Neuronal stem cell (in vitro differentiated cells): ENCODE data around the gene POU3F3.

Experiments
- DNase-seq: peaks from one replicate; pipeline ENCODE4 v3.0.0-alpha.2; 2013; ENCODE audit warnings: low spot score
- H2AFZ ChIP-seq: one replicate; pipeline ENCODE4 v1.6.1; 2013; ENCODE audit warnings: mild to moderate bottlenecking, low read length, inconsistent platforms
- H2AK5ac ChIP-seq: 2 replicates; pipeline ENCODE4 v1.6.1; 2013; ENCODE audit warnings: low read depth, mild to moderate bottlenecking, inconsistent platforms, low read length, moderate library complexity, mixed read lengths
- H2BK120ac ChIP-seq: 2 replicates; pipeline ENCODE4 v1.6.1; 2013; ENCODE audit warnings: low read depth, mild to moderate bottlenecking, inconsistent platforms, low read length, moderate library complexity, mixed read lengths
- H2BK12ac ChIP-seq: one replicate; pipeline ENCODE4 v1.6.1; 2013; ENCODE audit warnings: low read length, inconsistent platforms
- H2BK15ac ChIP-seq: 2 replicates; pipeline ENCODE4 v1.6.1; 2013; ENCODE audit warnings: mild to moderate bottlenecking, low read length, inconsistent platforms, mixed read lengths
- H2BK5ac ChIP-seq: one replicate; pipeline ENCODE4 v1.6.1; 2013; ENCODE audit warnings: inconsistent platforms, mild to moderate bottlenecking, low read length, moderate library complexity
- H3K14ac ChIP-seq: one replicate; pipeline ENCODE4 v1.6.1; 2013; ENCODE audit warnings: low read length, inconsistent platforms
- H3K18ac ChIP-seq: 2 replicates; pipeline ENCODE4 v1.6.1; 2013; ENCODE audit warnings: low read length, inconsistent platforms
- H3K23ac ChIP-seq: 2 replicates; pipeline ENCODE4 v1.6.1; 2013; ENCODE audit warnings: low read depth, mild to moderate bottlenecking, mixed read lengths, low read length, inconsistent platforms; ENCODE audit not compliant: poor library complexity
- H3K27ac ChIP-seq: replicated peaks from 3 replicates; pipeline ENCODE4 v1.5.1; 2013; ENCODE audit warnings: low read length, inconsistent platforms
- H3K27me3 ChIP-seq, 3 experiments: 2 replicates each; pipeline ENCODE4 v1.6.1; 2013; ENCODE audit warnings: low read length in 3 of 3, mild to moderate bottlenecking in 2 of 3, inconsistent platforms in 1 of 3, low read depth in 1 of 3, mixed read lengths in 1 of 3, moderate library complexity in 1 of 3; ENCODE audit not compliant: control insufficient read depth in 3 of 3, insufficient read depth in 3 of 3
- H3K36me3 ChIP-seq, 2 donors: replicated peaks in 1 of 2; 2 replicates each; pipeline ENCODE4 v1.6.1; 2013; ENCODE audit warnings: low read length in 2 of 2; ENCODE audit not compliant: control insufficient read depth in 2 of 2, insufficient read depth in 2 of 2
- H3K4ac ChIP-seq: 2 replicates; pipeline ENCODE4 v1.6.1; 2013; ENCODE audit warnings: inconsistent platforms, mild to moderate bottlenecking, low read length, moderate library complexity
- H3K4me1 ChIP-seq, 2 donors: 1 replicate in 1 of 2; 2 replicates in 1 of 2; pipeline ENCODE4 v1.6.1; 2013; ENCODE audit warnings: low read length in 2 of 2, low read depth in 1 of 2; ENCODE audit not compliant: control insufficient read depth in 2 of 2, insufficient read depth in 1 of 2
- H3K4me2 ChIP-seq: one replicate; pipeline ENCODE4 v1.6.1; 2013; ENCODE audit warnings: mild to moderate bottlenecking, low read length, inconsistent platforms; ENCODE audit not compliant: insufficient read depth, poor library complexity, severe bottlenecking
- H3K4me3 ChIP-seq, 2 donors: 2 replicates each; pipeline ENCODE4 v1.5.1; 2013; ENCODE audit warnings: low read length in 2 of 2, mild to moderate bottlenecking in 2 of 2, inconsistent platforms in 1 of 2, moderate library complexity in 1 of 2
- H3K79me1 ChIP-seq: one replicate; pipeline ENCODE4 v1.6.1; 2013; ENCODE audit warnings: low read depth, mild to moderate bottlenecking, inconsistent platforms, low read length, moderate library complexity
- H3K9ac ChIP-seq: one replicate; pipeline ENCODE4 v1.6.1; 2013; ENCODE audit warnings: mild to moderate bottlenecking, low read depth, low read length, inconsistent platforms; ENCODE audit not compliant: poor library complexity
- H3K9me3 ChIP-seq, 2 donors: replicated peaks in 1 of 2; 2 replicates each; pipeline versions ENCODE3 to v1.6.1; 2013; ENCODE audit warnings: low read length in 2 of 2, mild to moderate bottlenecking in 2 of 2, inconsistent platforms in 1 of 2, low read depth in 1 of 2, mixed read lengths in 1 of 2, moderate library complexity in 1 of 2; ENCODE audit not compliant: control insufficient read depth in 2 of 2, insufficient read depth in 1 of 2
- H4K8ac ChIP-seq: one replicate; pipeline ENCODE4 v1.6.1; 2013; ENCODE audit warnings: low read depth, mild to moderate bottlenecking, inconsistent platforms, low read length, moderate library complexity
- H4K91ac ChIP-seq: one replicate; pipeline ENCODE4 v1.6.1; 2013; ENCODE audit warnings: low read length, low read depth, mild to moderate bottlenecking, inconsistent platforms; ENCODE audit not compliant: poor library complexity
- WGBS, 2 donors: extraction: QIAGEN DNeasy Blood & Tissue Kit; methylation state at CpG; one replicate each; pipeline ENCODE4 v1.1.7; 2013; ENCODE audit warnings: missing lambda C conversion rate in 2 of 2, mixed read lengths in 1 of 2; ENCODE audit not compliant: insufficient read length in 2 of 2, insufficient replicate concordance in 1 of 2; ENCODE audit errors: extremely low coverage in 2 of 2; 5-methylcytosine and 5-hydroxymethylcytosine counted together

Gene POU3F3

GRCh38 chr2:104816143-104816542, 37.8 kb upstream of the POU3F3 start:
- Histone ChIP-seq H3K79me1 (no peaks in the 10 kb centered on the region), H2BK120ac (no peak overlapping the region), H3K4ac (no peak overlapping the region), H3K27ac (no peak overlapping the region), H4K91ac (no peak overlapping the region), H3K27me3 (peaks cover 0 to 1% (median 0%) of the 10 kb centered on the region in 3 experiments), H2BK12ac (no peak overlapping the region), H2BK15ac (no peak overlapping the region), H4K8ac (no peak overlapping the region), H3K4me3 (no peak overlapping the region), H2AK5ac (no peak overlapping the region), H3K23ac (no peak overlapping the region), H2AFZ (no peak overlapping the region), H3K9ac (no peak overlapping the region), H3K36me3 (peaks cover 0 to 93% of the 10 kb centered on the region in 2 donors), H3K4me2 (no peak overlapping the region), H3K9me3 (peaks cover 0 to 15% of the 10 kb centered on the region in 2 donors), H3K14ac (no peak overlapping the region), H3K4me1 (peaks cover 5 to 10% of the 10 kb centered on the region in 2 donors), H2BK5ac (no peak overlapping the region), H3K18ac (no peak overlapping the region)
- WGBS, 2 donors, result no CpG with 5 or more reads among the region's 5 CpGs
- no peak for DNase-seq

DNA sequence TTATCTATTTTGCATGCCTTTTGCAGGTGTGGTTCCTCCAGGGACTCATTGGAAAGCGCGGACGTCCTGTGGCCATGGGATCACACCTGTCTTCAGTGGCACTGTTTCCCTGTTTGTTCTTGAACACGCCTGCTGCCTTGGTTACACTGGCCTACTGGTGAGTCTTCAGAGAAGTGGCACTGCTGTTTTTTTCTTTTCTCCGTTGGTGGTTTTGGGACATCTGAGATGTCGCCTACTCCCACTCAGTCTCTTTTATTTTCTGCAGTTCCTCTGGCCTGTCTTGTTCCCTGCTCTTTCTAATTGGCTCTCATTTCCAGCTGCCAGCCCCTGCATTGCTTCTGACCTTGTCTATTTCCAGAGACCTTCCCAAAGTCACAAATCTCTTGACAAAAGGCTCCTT, 35.7 kb upstream of the POU3F3 start:
- Histone ChIP-seq H2AK5ac (no peak overlapping the region), H3K27ac (no peak overlapping the region), H2AFZ (no peak overlapping the region), H3K4ac (no peak overlapping the region), H3K4me3 (no peak overlapping the region), H3K18ac (no peak overlapping the region), H4K91ac (no peak overlapping the region), H3K9me3 (peaks cover 0 to 3% of the 10 kb centered on the region in 2 donors), H3K14ac (peak overlapping the region; percentile 78), H2BK120ac (no peak overlapping the region), H3K9ac (no peak overlapping the region), H3K4me2 (no peak overlapping the region), H2BK12ac (no peak overlapping the region), H3K4me1 (peaks cover 4 to 5% of the 10 kb centered on the region in 2 donors), H3K27me3 (peaks cover 0 to 1% (median 0%) of the 10 kb centered on the region in 3 experiments), H3K23ac (no peak overlapping the region), H3K79me1 (no peaks in the 10 kb centered on the region), H4K8ac (no peak overlapping the region), H2BK5ac (no peak overlapping the region), H2BK15ac (no peak overlapping the region), H3K36me3 (peaks cover 0 to 93% of the 10 kb centered on the region in 2 donors)
- WGBS, 2 donors, result no CpG with 5 or more reads among the region's 6 CpGs
- no peak for DNase-seq

- Histone ChIP-seq H3K23ac (no peak overlapping the region), H2BK12ac (no peak overlapping the region), H3K4ac (no peak overlapping the region), H3K4me1 (peaks cover 4 to 5% of the 10 kb centered on the region in 2 donors), H3K79me1 (no peaks in the 10 kb centered on the region), H3K4me3 (no peak overlapping the region), H3K18ac (no peak overlapping the region), H3K9me3 (peaks cover 2 to 8% of the 10 kb centered on the region in 2 donors), H3K27ac (no peak overlapping the region), H4K91ac (no peak overlapping the region), H2BK120ac (no peak overlapping the region), H3K36me3 (peaks cover 0 to 97% of the 10 kb centered on the region in 2 donors), H2BK5ac (no peak overlapping the region), H4K8ac (no peak overlapping the region), H3K14ac (no peak overlapping the region), H2AFZ (no peak overlapping the region), H3K4me2 (no peak overlapping the region), H2AK5ac (no peak overlapping the region), H3K27me3 (peaks cover 0 to 3% (median 0%) of the 10 kb centered on the region in 3 experiments), H2BK15ac (no peak overlapping the region), H3K9ac (no peak overlapping the region)
- no peak for DNase-seq
- WGBS, 2 donors, result no CpG with 5 or more reads among the region's 3 CpGs
These were observed 33.8 kb upstream of the POU3F3 start for GRCh38 chr2:104820126-104820525.

- H2BK12ac ChIP-seq, result no peak overlapping the region
- no peaks in the 10 kb centered on the region for H3K79me1 ChIP-seq
- WGBS, 2 donors, result no CpG with 5 or more reads among the region's 3 CpGs
- no peak overlapping the region for H2AFZ ChIP-seq
- H3K23ac ChIP-seq, result no peak overlapping the region
- H3K9me3 ChIP-seq, result peaks cover 2 to 29% of the 10 kb centered on the region in 2 donors
- H2BK120ac ChIP-seq, result no peak overlapping the region
- no peak for DNase-seq
- H3K4me3 ChIP-seq, result no peak overlapping the region
- peaks cover 0 to 2% (median 0%) of the 10 kb centered on the region in 3 experiments for H3K27me3 ChIP-seq
- H3K27ac ChIP-seq, result no peak overlapping the region
- no peak overlapping the region for H3K14ac ChIP-seq
- no peak overlapping the region for H2AK5ac ChIP-seq
- H3K18ac ChIP-seq, result no peak overlapping the region
- peaks cover 0 to 99% of the 10 kb centered on the region in 2 donors for H3K36me3 ChIP-seq
- no peak overlapping the region for H4K91ac ChIP-seq
- H3K4me2 ChIP-seq, result no peak overlapping the region
- H2BK5ac ChIP-seq, result no peak overlapping the region
- H4K8ac ChIP-seq, result no peak overlapping the region
- H3K9ac ChIP-seq, result no peak overlapping the region
- no peak overlapping the region for H3K4ac ChIP-seq
- no peaks in the 10 kb centered on the region for H3K4me1 ChIP-seq
- no peak overlapping the region for H2BK15ac ChIP-seq
These were observed 28.6 kb upstream of the POU3F3 start for GRCh38 chr2:104825124-104825865.
